Dermis microvascular lymphatic vessel endothelial cell (primary cell): ENCODE data around the gene UPB1. TPM values are rescaled to one million over a fixed set of nuclear protein-coding genes. Genes with fewer than 3 reads are reported as not detected.
A peak's percentile ranks its signal among the peaks of the same experiment; 100 is the strongest.

Experiments used
- DNase-seq, 2 donors: peaks; one replicate each; pipeline versions ENCODE4 v3.0.0 to v3.0.0-alpha.2; 2010; ENCODE audit warnings: low read depth in 2 of 2
- total RNA-seq: library from RNA; depleted of rRNA; stranded (reverse); fragments of >200 nt; gene quantifications from 2 replicates; pipeline ENCODE4 v1.2.1, GENCODE V29; 2014

Gene UPB1
- total RNA-seq, result under 0.01 TPM in 1 of 2 replicates, not detected in the other

- no peak for DNase-seq
These were observed at the start of gene UPB1 for GRCh38 chr22:24494528-24495364. TSS of gene UPB1 (plus strand) at chr22:24495332. CDS start at chr22:24495404, 72 bp downstream.

- no peak for DNase-seq
These were observed 49.5 kb upstream of the UPB1 start for GRCh38 chr22:24445481-24446259.

- no peak for DNase-seq
These were observed 48.9 kb upstream of the UPB1 start for GRCh38 chr22:24446260-24446611.

- DNase-seq, result peak; percentile 48 to 71
These were observed 44.5 kb upstream of the UPB1 start for GRCh38 chr22:24450610-24451009.

- DNase-seq, result no peak
These were observed 44.0 kb upstream of the UPB1 start for GRCh38 chr22:24451162-24451561.

DNA sequence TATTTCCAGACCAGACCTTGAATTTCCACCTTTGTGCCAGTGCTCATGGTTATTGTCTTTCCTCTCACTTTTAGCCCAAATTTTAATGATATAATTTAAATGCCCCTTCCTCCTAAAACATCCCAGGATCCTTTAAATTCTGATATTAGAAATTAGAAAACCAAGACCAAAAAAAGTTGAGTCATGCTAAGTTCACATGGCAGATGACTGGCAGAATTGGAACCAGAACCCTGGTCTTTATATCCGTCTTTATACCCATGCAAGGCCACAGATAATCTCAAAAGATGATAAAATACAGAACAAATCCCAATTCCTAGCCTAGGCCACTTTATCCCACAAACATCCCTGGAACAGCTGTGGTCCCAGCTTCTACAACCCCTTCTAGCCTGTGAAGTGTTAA, 41.3 kb upstream of the UPB1 start:
- no peak for DNase-seq

DNA sequence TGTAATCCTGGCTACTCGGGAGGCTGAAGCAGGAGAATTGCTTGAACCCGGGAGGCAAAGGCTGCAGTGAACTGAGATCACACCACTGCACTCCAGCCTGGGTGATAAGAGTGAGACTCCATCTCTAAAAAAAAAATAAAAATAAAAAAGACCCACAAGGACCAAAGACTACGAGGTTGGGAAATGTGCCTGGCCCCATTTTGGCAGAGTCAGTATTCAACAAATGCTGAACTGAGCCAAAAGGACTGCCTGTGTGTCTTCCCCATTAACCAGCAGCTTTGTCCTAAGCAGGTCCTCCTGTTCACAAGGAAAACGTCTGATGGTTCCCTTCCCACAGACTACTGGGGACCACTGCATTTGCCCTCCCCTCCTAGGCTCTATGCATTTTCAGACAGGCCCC, 40.1 kb upstream of the UPB1 start:
- DNase-seq, result no peak

DNA sequence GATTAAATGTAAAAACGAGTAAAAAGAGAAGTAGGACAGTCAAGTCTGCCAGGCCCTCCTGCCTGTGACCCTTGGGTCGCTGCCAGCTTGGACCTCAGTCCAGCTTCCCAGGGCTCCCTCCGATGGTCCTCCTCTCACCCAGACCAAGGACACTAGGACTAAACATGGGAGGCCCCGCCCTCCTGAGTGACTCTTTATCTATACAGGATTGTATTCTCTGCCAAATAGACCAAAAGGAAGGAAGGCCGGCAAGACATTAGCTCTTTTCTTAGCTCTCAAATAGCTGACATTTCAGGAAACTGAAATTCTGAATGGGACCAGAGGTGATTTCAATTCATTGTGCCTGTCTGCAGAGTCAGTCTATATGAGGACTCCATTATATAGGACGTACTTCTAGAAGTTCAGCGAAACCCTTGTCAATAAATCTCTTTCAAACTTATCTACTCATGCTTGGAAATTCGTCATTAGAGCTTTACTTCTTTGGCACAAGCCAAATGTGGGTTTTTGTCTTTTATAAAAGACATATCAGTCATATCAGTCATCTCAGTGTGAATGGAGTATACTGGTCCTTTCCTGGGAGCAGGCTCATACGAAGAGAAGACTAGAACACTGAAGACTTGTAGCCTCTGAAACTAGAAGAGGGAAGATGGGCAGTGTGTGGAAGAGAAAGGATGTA, 39.2 kb upstream of the UPB1 start:
- DNase-seq, result peak in 1 of 2 donors; percentile 42

DNA sequence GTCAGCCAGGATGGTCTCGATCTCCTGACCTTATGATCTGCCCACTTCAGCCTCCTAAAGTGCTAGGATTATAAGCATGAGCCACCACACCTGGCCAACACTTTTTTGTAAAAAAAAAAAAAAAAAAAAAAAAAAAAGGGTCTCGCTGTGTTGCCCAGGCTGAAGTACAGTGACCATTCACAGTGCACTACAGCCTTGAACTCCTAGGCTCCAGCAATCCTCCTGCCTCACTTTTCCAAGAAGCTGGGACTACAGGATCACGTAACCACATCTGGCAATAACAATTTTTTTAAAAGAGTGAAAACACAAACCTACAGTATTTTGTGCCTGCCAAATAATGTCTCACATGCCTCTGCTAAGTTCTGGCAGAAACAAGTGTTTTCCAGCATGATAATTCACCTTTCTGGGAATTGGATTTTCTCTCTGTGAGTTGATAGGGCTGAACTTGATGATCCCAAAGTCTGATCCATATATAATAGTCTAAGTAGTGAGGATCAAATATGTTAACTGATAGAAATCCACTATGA, 37.2 kb upstream of the UPB1 start:
- DNase-seq, result no peak

DNA sequence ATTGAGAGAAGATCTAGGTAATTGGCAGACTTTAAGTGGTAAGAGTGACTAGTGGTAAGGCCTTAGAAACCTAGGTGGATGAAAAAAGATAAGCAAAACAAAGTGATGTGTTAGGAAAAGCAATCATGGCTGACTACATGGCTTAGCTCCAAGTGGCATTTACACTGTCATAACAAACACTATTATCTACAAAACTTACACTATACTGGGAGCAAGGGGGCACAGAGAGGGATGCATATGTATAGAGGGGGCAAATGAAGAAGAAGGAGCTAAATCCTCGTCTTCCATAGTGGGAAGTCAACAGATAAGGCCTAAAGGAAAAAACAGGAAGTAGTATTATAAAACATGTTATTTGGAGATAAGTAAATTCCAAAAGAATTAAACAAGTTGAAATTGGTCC, 35.2 kb upstream of the UPB1 start:
- peak in 1 of 2 donors; percentile 59 for DNase-seq

DNA sequence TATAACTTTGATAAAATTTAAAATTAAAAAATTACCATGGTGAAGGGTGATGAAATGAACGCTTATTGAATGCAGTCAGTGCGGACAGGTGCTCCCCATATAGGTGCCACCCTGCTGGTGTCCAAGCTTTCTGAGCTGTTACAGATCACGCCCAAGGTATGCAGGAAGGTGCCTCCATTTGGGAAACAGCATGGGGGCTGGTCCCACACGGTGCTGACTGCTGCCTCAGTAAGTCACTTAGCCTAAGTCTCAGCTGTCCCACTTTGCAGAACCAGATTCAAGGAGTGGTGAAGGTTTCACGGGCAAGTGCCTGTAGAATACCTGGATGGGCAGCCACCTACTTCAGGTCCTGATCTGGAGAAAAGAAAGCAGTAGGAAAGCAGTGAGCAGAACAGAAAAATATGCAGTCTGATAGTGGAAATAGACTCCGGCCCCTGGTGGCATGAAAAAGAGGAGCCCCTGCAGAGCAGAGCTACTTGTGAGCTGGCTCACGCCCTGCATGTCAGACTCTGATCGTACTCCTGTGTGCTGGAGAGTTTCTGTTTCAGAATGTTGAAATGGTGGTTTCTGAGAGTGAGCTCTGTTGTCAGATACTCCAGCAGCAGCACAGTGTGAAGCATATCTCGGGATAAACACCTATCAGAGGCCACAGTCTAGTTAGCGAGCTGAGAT, 34.6 kb upstream of the UPB1 start:
- no peak for DNase-seq

GRCh38 chr22:24463071-24463760, 31.9 kb upstream of the UPB1 start:
- no peak for DNase-seq

DNA sequence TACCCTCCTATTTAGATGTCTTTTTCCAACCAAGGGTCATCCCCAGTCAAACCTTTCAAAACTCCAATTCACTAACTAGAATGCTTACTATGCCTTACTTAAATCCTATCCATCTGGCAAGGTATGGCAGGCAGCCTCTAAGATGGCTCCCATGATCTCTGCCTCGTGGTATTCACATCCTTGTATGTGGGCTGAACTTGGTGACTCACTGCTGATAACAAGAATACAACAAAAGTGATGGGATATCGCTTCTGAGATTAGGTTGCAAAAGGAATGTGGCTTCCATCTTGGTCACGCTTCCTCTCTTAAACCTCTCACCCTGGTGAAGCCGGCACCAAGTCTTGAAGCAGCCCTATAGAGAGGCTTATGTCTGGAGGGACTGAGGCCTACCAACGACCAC, 29.6 kb upstream of the UPB1 start:
- peak in 1 of 2 donors; percentile 64 for DNase-seq

GRCh38 chr22:24465975-24466374, 29.2 kb upstream of the UPB1 start:
- DNase-seq, result no peak

DNA sequence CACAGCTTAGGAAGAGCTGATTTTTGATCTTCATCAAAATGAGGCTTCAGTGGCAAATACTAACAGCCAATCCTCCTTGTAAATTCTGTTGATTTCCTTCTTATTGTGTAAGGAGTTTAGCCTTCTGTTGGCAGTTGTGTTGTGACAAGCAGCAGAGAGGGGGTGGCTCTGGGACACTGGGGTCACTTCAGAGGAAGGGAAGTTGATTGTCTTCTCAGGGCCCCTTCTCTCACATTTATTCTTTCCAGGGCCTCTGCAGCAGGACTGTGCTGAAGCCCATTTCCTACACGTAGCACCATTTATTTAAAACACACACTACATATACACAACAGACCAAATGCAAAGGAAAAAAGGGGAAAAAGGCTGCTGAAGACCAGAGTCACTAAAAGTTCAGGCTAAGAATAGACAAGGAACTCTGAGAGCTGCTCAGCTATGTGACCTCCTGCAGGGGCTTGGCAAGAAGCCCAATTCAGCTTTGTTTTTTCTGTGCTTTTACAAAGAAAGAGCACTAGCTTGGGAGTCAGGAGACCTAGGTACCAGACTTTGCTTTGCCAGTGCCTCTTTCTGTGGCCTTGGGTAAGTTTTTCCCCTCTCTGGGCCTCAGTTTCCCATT, 28.3 kb upstream of the UPB1 start:
- DNase-seq, result peak in 1 of 2 donors; percentile 89

DNA sequence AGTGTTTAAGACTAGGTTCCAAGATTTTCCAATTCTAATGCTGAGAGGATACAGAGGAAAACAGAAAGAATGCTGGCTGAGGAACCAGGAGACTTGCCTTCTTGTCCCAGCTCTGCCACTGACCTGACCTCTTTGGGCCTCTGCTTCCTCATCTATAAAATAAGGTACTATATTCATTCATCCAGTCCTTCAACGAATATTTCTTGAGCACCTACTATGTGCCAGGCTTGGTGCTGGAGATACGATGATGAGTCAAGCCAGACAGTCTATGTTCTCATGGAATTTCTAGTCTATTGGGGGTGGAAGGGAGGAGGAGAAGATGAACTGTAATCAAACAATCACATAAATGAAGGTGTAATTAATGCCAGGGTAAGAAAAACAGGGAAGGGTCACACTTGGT, 27.8 kb upstream of the UPB1 start:
- no peak for DNase-seq

DNA sequence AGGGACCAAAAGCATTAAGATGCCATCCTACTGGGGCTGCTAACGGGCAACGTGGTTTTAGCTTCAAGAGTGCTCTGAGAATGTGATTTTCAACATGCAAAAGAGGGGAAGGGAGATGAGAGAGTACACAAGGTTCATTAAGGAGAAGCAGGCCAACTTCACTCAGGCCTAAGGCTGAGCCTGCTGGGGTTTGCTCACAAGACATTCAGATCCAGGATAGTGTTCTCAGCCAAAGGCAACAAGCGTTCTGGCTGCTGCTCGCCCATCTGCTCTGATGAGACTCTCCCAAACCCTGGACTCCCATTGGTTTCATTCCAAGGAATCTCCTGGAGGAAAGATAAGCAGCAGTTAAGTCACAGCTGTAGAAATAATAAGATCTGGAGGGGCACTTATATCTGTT, 23.6 kb upstream of the UPB1 start:
- peak in 1 of 2 donors; percentile 69 for DNase-seq

DNA sequence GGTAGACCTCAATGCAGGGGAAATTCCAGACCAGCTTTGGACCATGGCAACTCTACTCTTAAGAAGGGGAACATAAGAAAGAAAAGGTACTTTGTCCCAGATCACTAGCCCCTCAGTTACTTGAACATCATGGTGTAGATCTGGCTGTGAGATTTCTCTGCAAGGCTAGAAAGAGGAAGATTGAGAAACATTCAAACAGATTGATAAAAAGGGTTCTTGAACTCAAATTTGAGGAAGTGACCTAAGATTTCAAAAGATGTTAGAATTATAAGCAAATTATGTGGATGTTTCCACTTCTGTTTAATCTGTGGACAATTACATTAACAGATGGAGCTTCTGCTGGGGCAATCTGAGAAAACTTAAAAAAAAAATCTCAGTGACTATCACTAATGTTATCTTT, 21.8 kb upstream of the UPB1 start:
- DNase-seq, result no peak

- DNase-seq, result peak in 1 of 2 donors; percentile 90
These were observed 20.9 kb upstream of the UPB1 start for GRCh38 chr22:24474221-24474620.

GRCh38 chr22:24474649-24475255, 20.4 kb upstream of the UPB1 start:
- no peak for DNase-seq
